HG02798 (cell line): ENCODE results near the gene YARS1.

Experiments used
- ATAC-seq: cut with Tn5 transposase; IDR thresholded peaks from one replicate; pipeline ENCODE4 v1.9.1; 2021; ENCODE audit warnings: mild to moderate bottlenecking; ENCODE audit not compliant: unreplicated experiment, poor library complexity

YARS1 gene

GRCh38 chr1:32783851-32784250, 33.3 kb downstream of the YARS1 start:
- ATAC-seq: no peak

- ATAC-seq: no peak
Observed at GRCh38 chr1:32782086-32782485, 35.1 kb downstream of the YARS1 start.

GRCh38 chr1:32780628-32781234, 36.4 kb downstream of the YARS1 start:
- no peak for ATAC-seq

GRCh38 chr1:32780005-32780404, 37.2 kb downstream of the YARS1 start:
- ATAC-seq: no peak

- no peak for ATAC-seq
Observed at GRCh38 chr1:32779242-32779641, 37.9 kb downstream of the YARS1 start.

GRCh38 chr1:32775640-32776337, 41.4 kb downstream of the YARS1 start:
- ATAC-seq: no peak

- no peak for ATAC-seq
Observed at GRCh38 chr1:32774950-32775634, 42.1 kb downstream of the YARS1 start.

GRCh38 chr1:32774464-32774808, 42.7 kb downstream of the YARS1 start:
- no peak for ATAC-seq

- no peak for ATAC-seq
Observed at GRCh38 chr1:32773764-32774463, 43.2 kb downstream of the YARS1 start.

GRCh38 chr1:32773018-32773763, 44.0 kb downstream of the YARS1 start:
- ATAC-seq: peak; percentile 43

- ATAC-seq: no peak
Observed at GRCh38 chr1:32772281-32773017, 44.7 kb downstream of the YARS1 start.

GRCh38 chr1:32771561-32772280, 45.4 kb downstream of the YARS1 start:
- ATAC-seq: no peak

GRCh38 chr1:32770741-32771548, 46.2 kb downstream of the YARS1 start:
- no peak for ATAC-seq

- no peak for ATAC-seq
Observed at GRCh38 chr1:32770221-32770731, 46.9 kb downstream of the YARS1 start.

- no peak for ATAC-seq
Observed at GRCh38 chr1:32769524-32770220, 47.5 kb downstream of the YARS1 start.

- no peak for ATAC-seq
Observed at GRCh38 chr1:32768110-32768850, 48.9 kb downstream of the YARS1 start.

GRCh38 chr1:32767641-32768040, 49.5 kb downstream of the YARS1 start:
- ATAC-seq: no peak
